ENCODE results near the gene UBE2E1. TPM values are rescaled to one million over a fixed set of nuclear protein-coding genes. Genes with fewer than 3 reads are reported as not detected.

UBE2E1 gene
- total RNA-seq, 4 donors from 2014 or later = 82.4 to 126 (median 115) TPM

- Histone ChIP-seq H3K4me1 (peaks cover 30 to 74% (median 52%) of the 10 kb centered on the region in 4 donors), H3K4me3 (no peak overlapping the region), H3K36me3 (no peaks in the 10 kb centered on the region), H3K9me3 (no peaks in the 10 kb centered on the region), H3K27ac (replicated peaks in 1 of 4) (no peak overlapping the region), H3K27me3 (no peaks in the 10 kb centered on the region)
- DNase-seq (ENCODE audit: extremely low spot score) = no peak
- WGBS = 98% methylated on average over 2 of the region's 2 CpGs
- TF ChIP-seq, protein P1, sequence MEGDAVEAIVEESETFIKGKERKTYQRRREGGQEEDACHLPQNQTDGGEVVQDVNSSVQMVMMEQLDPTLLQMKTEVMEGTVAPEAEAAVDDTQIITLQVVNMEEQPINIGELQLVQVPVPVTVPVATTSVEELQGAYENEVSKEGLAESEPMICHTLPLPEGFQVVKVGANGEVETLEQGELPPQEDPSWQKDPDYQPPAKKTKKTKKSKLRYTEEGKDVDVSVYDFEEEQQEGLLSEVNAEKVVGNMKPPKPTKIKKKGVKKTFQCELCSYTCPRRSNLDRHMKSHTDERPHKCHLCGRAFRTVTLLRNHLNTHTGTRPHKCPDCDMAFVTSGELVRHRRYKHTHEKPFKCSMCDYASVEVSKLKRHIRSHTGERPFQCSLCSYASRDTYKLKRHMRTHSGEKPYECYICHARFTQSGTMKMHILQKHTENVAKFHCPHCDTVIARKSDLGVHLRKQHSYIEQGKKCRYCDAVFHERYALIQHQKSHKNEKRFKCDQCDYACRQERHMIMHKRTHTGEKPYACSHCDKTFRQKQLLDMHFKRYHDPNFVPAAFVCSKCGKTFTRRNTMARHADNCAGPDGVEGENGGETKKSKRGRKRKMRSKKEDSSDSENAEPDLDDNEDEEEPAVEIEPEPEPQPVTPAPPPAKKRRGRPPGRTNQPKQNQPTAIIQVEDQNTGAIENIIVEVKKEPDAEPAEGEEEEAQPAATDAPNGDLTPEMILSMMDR (IDR thresholded peaks at IDR 0.05) = no peak
- TF ChIP-seq POLR2A (IDR thresholded peaks at IDR 0.05; ENCODE audit: low read depth) (no peak), EP300 (IDR thresholded peaks at IDR 0.05) (no peak), POLR2AphosphoS5 (IDR thresholded peaks at IDR 0.05) (no peak)
- intact Hi-C loops (cut with DNase I) = no loop called here
Observed at GRCh38 chr3:23816721-23817120, 11.0 kb downstream of the UBE2E1 start.

GRCh38 chr3:23817508-23818223 lies 11.9 kb downstream of the UBE2E1 start:
- WGBS = 95% methylated on average over 3 of the region's 3 CpGs
- H3K4me3 ChIP-seq = no peak overlapping the region
- H3K9me3 ChIP-seq = no peaks in the 10 kb centered on the region
- H3K27ac ChIP-seq (replicated peaks in 1 of 4) = no peak overlapping the region
- intact Hi-C loops (cut with DNase I) = no loop called here
- H3K4me1 ChIP-seq = peaks cover 22 to 76% (median 47%) of the 10 kb centered on the region in 4 donors
- H3K27me3 ChIP-seq = no peaks in the 10 kb centered on the region
- H3K36me3 ChIP-seq = no peaks in the 10 kb centered on the region
- no peak for DNase-seq (ENCODE audit: extremely low spot score)
- TF ChIP-seq, protein P1 (IDR thresholded peaks at IDR 0.05) = no peak
- TF ChIP-seq POLR2AphosphoS5 (IDR thresholded peaks at IDR 0.05) = no peak
- TF ChIP-seq POLR2A (IDR thresholded peaks at IDR 0.05; ENCODE audit: low read depth) = no peak
- no peak for TF ChIP-seq EP300 (IDR thresholded peaks at IDR 0.05)

DNA sequence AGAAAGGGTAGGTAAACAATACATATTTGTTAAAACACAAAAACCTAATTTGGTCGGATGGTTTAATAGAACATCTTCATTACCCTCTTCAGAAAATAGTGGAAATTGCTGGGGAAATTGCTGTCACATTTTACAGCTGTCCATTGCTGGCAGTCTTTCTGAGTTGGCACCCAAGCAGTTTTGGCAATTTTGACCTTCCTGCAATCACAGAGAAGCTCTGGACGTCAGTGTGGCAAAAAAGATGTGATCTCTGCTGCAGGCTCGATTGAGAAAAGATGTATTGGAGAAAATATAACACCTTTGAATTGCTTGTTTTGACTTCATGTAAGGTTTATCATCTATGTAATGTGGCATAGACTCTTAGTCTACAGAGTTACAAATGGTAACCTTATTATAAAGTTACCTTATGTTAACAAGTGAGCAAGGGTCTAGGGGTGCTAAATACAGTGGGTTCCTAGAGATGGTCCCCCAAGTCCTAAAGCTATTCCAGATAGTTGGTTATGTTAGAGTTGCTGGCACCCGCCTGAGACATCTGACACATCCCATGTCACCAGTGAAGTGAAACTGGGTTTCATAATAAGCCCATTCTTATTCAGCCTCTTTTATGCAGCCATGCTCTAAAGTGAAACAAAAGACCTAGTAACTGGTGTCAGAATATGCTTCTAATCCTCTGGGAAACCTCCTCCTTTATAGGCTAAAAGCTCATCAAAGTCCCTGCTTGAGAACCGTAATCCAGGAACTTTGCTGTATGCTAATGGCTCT lies 14.0 kb downstream of the UBE2E1 start:
- no peaks in the 10 kb centered on the region for H3K36me3 ChIP-seq
- intact Hi-C loops (cut with DNase I) = no loop called here
- TF ChIP-seq, protein P1 (IDR thresholded peaks at IDR 0.05) = no peak
- TF ChIP-seq EP300 (IDR thresholded peaks at IDR 0.05) = no peak
- no peak for TF ChIP-seq POLR2AphosphoS5 (IDR thresholded peaks at IDR 0.05)
- no peak for TF ChIP-seq POLR2A (IDR thresholded peaks at IDR 0.05; ENCODE audit: low read depth)
- whole genome bisulfite sequencing = 60% methylated on average over 5 of the region's 5 CpGs
- H3K27ac ChIP-seq (replicated peaks in 1 of 4) = no peak overlapping the region
- peaks cover 22 to 83% (median 65%) of the 10 kb centered on the region in 4 donors for H3K4me1 ChIP-seq
- H3K9me3 ChIP-seq = no peaks in the 10 kb centered on the region
- no peak for DNase-seq (ENCODE audit: extremely low spot score)
- no peak overlapping the region for H3K4me3 ChIP-seq
- no peaks in the 10 kb centered on the region for H3K27me3 ChIP-seq

DNA sequence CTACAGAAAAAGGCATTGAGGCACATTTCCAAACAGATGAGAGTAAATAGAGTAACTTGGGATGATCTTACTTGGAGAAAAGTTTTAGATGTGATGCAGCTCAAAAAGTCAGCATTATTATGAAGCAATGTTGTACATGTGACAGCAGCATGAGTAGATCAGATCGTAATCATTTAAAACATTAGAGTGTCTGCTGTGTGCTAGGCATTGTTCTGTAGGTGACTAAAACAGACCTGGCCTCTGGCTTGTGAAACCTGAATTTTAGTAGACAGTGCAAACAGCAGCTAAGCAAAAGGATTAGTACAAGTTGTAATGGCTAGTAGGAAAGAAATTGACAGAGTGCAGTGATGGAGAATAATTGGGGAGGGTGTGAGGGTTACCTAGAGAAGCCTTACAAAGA lies 15.1 kb downstream of the UBE2E1 start:
- no peak overlapping the region for H3K4me3 ChIP-seq
- 100% methylated on average over 1 of the region's 1 CpG for WGBS
- intact Hi-C loops (cut with DNase I) = no loop called here
- no peak for DNase-seq (ENCODE audit: extremely low spot score)
- H3K9me3 ChIP-seq = no peaks in the 10 kb centered on the region
- no peaks in the 10 kb centered on the region for H3K27me3 ChIP-seq
- TF ChIP-seq, protein P1 (IDR thresholded peaks at IDR 0.05) = no peak
- TF ChIP-seq EP300 (IDR thresholded peaks at IDR 0.05) (no peak), POLR2A (IDR thresholded peaks at IDR 0.05; ENCODE audit: low read depth) (no peak), POLR2AphosphoS5 (IDR thresholded peaks at IDR 0.05) (no peak)
- H3K27ac ChIP-seq (replicated peaks in 1 of 4) = no peak overlapping the region
- H3K4me1 ChIP-seq = peaks cover 16 to 82% (median 62%) of the 10 kb centered on the region in 4 donors
- no peaks in the 10 kb centered on the region for H3K36me3 ChIP-seq
